GM23338 (cell line): ENCODE results near the gene C17orf100. TPM values are rescaled to one million over a fixed set of nuclear protein-coding genes. Genes with fewer than 3 reads are reported as not detected.

ENCODE experiments used
- ATAC-seq: fragments of 200-7000 bp; cut with Tn5 transposase; 3 replicates; pipeline ENCODE4 v1.9.1; 2020
- DNase-seq: peaks from one replicate; pipeline ENCODE4 v3.0.0-alpha.2; 2015; ENCODE audit warnings: low spot score
- H2AFZ ChIP-seq: fragments of 200-600 bp; sonication (generic); 2 replicates; pipeline ENCODE4 v1.8.0; 2016; ENCODE audit warnings: antibody characterized with exemption, mild to moderate bottlenecking, moderate library complexity
- H3F3A ChIP-seq: fragments of 200-600 bp; sonication (generic); replicated peaks from 2 replicates; pipeline ENCODE4 v1.8.0; 2017; ENCODE audit warnings: antibody characterized with exemption, mixed run types, low read depth
- H3K27ac ChIP-seq: fragments of 200-600 bp; sonication (generic); 2 replicates; pipeline ENCODE4 v1.6.1; 2016; ENCODE audit warnings: low read depth
- H3K27me3 ChIP-seq: fragments of 200-600 bp; sonication (generic); 2 replicates; pipeline ENCODE4 v1.8.0; 2016; ENCODE audit warnings: mild to moderate bottlenecking, mixed run types, moderate library complexity; ENCODE audit not compliant: insufficient read depth
- H3K36me3 ChIP-seq: fragments of 200-600 bp; sonication (generic); 2 replicates; pipeline ENCODE4 v1.8.0; 2016; ENCODE audit warnings: mild to moderate bottlenecking; ENCODE audit not compliant: insufficient read depth
- H3K4me1 ChIP-seq: fragments of 200-600 bp; sonication (generic); 2 replicates; pipeline ENCODE4 v1.8.0; 2016; ENCODE audit warnings: mild to moderate bottlenecking, moderate library complexity; ENCODE audit not compliant: insufficient read depth
- H3K4me2 ChIP-seq: fragments of 200-600 bp; sonication (generic); 2 replicates; pipeline ENCODE4 v1.7.1; 2017; ENCODE audit warnings: mixed run types
- H3K4me3 ChIP-seq: fragments of 200-600 bp; sonication (generic); 2 replicates; pipeline ENCODE4 v1.6.1; 2016; ENCODE audit warnings: mixed run types
- H3K79me2 ChIP-seq: fragments of 200-600 bp; sonication (generic); replicated peaks from 2 replicates; pipeline ENCODE4 v1.8.0; 2017; ENCODE audit warnings: mild to moderate bottlenecking; ENCODE audit not compliant: insufficient read depth
- H3K9me2 ChIP-seq: fragments of 200-600 bp; sonication (generic); 2 replicates; pipeline ENCODE4 v1.8.0; 2017; ENCODE audit not compliant: insufficient read depth
- H4K20me1 ChIP-seq: fragments of 200-600 bp; sonication (generic); replicated peaks from 2 replicates; pipeline ENCODE4 v1.8.0; 2017; ENCODE audit warnings: mild to moderate bottlenecking; ENCODE audit not compliant: insufficient read depth
- H3K27ac Mint-ChIP-seq: 2 replicates; pipeline ENCODE4 v1.8.0; 2020; ENCODE audit warnings: inconsistent platforms, mild to moderate bottlenecking, moderate library complexity, mixed read lengths
- H3K27me3 Mint-ChIP-seq: 3 replicates; pipeline ENCODE4 v1.8.0; 2022; ENCODE audit warnings: low read depth, mild to moderate bottlenecking, moderate library complexity, mixed read lengths, inconsistent platforms; ENCODE audit not compliant: insufficient read depth, poor library complexity
- H3K36me3 Mint-ChIP-seq: 3 replicates; pipeline ENCODE4 v1.8.0; 2021; ENCODE audit warnings: low read depth, mild to moderate bottlenecking, inconsistent platforms, moderate library complexity, mixed read lengths
- H3K4me1 Mint-ChIP-seq: 3 replicates; pipeline ENCODE4 v1.8.0; 2020; ENCODE audit warnings: mild to moderate bottlenecking, inconsistent platforms, mixed read lengths
- H3K4me3 Mint-ChIP-seq: 3 replicates; pipeline ENCODE4 v1.8.0; 2021; ENCODE audit warnings: moderate library complexity, mild to moderate bottlenecking, inconsistent platforms, mixed read lengths
- H3K9me3 Mint-ChIP-seq: 3 replicates; pipeline ENCODE4 v1.8.0; 2020; ENCODE audit warnings: moderate library complexity, mild to moderate bottlenecking, inconsistent platforms, mixed read lengths
- CREB1 ChIP-seq: fragments of 250-450 bp; sonication (Bioruptor Pico); IDR thresholded peaks from 2 replicates; pipeline ENCODE4 v1.5.0; 2020; ENCODE audit warnings: low read depth, mild to moderate bottlenecking, moderate library complexity
- CTCF ChIP-seq, 2 experiments: fragments of 200-600 bp in 1 of 2; sonication (generic) in 1 of 2; conservative IDR thresholded peaks; 2 replicates each; pipeline versions ENCODE4 v1.5.1 to v1.6.1; 2016 to 2017; ENCODE audit warnings: antibody characterized with exemption in 2 of 2, low read depth in 2 of 2, mild to moderate bottlenecking in 2 of 2, moderate library complexity in 1 of 2
- EZH2 ChIP-seq: fragments of 200-600 bp; sonication (generic); IDR thresholded peaks from one replicate; pipeline ENCODE4 v1.8.0; 2017; ENCODE audit warnings: antibody characterized with exemption, mild to moderate bottlenecking, low read depth; ENCODE audit not compliant: unreplicated experiment
- EZH2phosphoT487 ChIP-seq: fragments of 200-600 bp; sonication (generic); IDR thresholded peaks from one replicate; pipeline ENCODE4 v1.8.1; 2018; ENCODE audit warnings: antibody characterized with exemption; ENCODE audit not compliant: unreplicated experiment
- JUNB ChIP-seq: IDR thresholded peaks from one replicate; pipeline ENCODE4 v1.6.1; 2016; ENCODE audit warnings: antibody characterized with exemption; ENCODE audit not compliant: unreplicated experiment
- NANOG ChIP-seq: IDR thresholded peaks from 2 replicates; pipeline ENCODE4 v1.6.1; 2016; ENCODE audit warnings: antibody characterized with exemption, borderline replicate concordance
- POLR2AphosphoS5 ChIP-seq: IDR thresholded peaks from 2 replicates; pipeline ENCODE4 v1.6.1; 2016; ENCODE audit warnings: antibody characterized with exemption, low read depth
- STAT1 ChIP-seq: IDR thresholded peaks from one replicate; pipeline ENCODE4 v1.6.1; 2016; ENCODE audit warnings: antibody characterized with exemption; ENCODE audit not compliant: unreplicated experiment
- ZNF114 ChIP-seq: fragments of 250-450 bp; sonication (Bioruptor Pico); IDR thresholded peaks from 2 replicates; pipeline ENCODE4 v1.5.0; 2020; ENCODE audit warnings: mild to moderate bottlenecking, moderate library complexity
- ZNF331 ChIP-seq: fragments of 250-450 bp; sonication (Bioruptor Pico); IDR thresholded peaks from 2 replicates; pipeline ENCODE4 v1.5.0; 2020; ENCODE audit warnings: low read depth, mild to moderate bottlenecking, moderate library complexity
- polyA plus RNA-seq: library from polyadenylated mRNA; unstranded; fragments of >200 nt; fragmentation: Nextera tagmentation; extraction: Ambion mirVana; gene quantifications from 2 replicates; pipeline ENCODE4 v1.2.1, GENCODE V29; 2016
- total RNA-seq: library from RNA; depleted of rRNA; stranded (reverse); fragments of >200 nt; shearing (Covaris generic); gene quantifications from 2 replicates; pipeline ENCODE4 v1.2.3, GENCODE V29; 2014
- TF ChIP-seq, protein P1 (sequence below): IDR thresholded peaks from one replicate; pipeline ENCODE4 v1.6.1; 2018; ENCODE audit warnings: antibody characterized with exemption; ENCODE audit not compliant: unreplicated experiment
- TF ChIP-seq, protein P2 (sequence below): fragments of 250-450 bp; sonication (Bioruptor Pico); IDR thresholded peaks from 2 replicates; pipeline ENCODE4 v1.5.0; 2020; ENCODE audit warnings: mild to moderate bottlenecking, moderate library complexity
- TF ChIP-seq, protein P3 (sequence below): IDR thresholded peaks from 2 replicates; pipeline ENCODE4 v1.6.1; 2016; ENCODE audit warnings: antibody characterized with exemption

C17orf100 gene
- total and polyA plus RNA-seq, 2 experiments from 2014 or later: 2.7 to 3.9 TPM

DNA sequence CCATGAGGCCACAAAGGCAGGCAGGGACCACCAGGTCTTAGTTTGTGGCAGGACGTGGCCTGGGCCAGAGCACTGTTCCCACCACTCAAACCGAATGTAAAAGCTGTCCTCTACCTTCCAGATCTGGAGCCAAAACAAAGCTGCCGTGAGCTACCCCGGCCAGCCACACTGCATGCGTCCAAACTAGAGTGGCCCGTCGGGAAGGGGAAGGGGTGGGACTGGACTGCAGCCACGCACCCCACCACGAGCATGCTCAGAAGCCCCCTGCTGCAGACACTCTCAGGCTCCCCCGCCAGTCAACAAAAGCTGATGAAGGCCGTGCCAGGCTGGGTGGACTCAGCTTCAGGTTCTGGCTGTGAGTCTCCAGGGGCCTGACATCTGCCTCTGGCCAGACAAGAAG is 46.4 kb downstream of the C17orf100 start:
- Histone ChIP-seq H3K27ac (no peak overlapping the region), H3F3A (no peaks in the 10 kb centered on the region), H3K9me2 (no peaks in the 10 kb centered on the region), H3K79me2 (no peaks in the 10 kb centered on the region), H3K4me3 (no peak overlapping the region), H3K4me1 (no peaks in the 10 kb centered on the region; the same call in 1 of the 2 replicates), H3K27me3 (no peaks in the 10 kb centered on the region), H3K4me2 (no peak overlapping the region), H4K20me1 (no peaks in the 10 kb centered on the region), H2AFZ (no peak overlapping the region), H3K36me3 (no peaks in the 10 kb centered on the region)
- no peaks in the 10 kb centered on the region for H3K36me3 Mint-ChIP-seq
- no peak for DNase-seq
- peaks cover 7% of the 10 kb centered on the region; the same call in 2 of the 3 replicates for H3K4me1 Mint-ChIP-seq
- no peaks in the 10 kb centered on the region for H3K9me3 Mint-ChIP-seq
- ATAC-seq: no peak
- H3K4me3 Mint-ChIP-seq: no peak overlapping the region
- peaks cover 13% of the 10 kb centered on the region for H3K27me3 Mint-ChIP-seq
- TF ChIP-seq NANOG (no peak), EZH2 (no peak), ZNF331 (CRISPR knock-in tag) (no peak), CREB1 (CRISPR knock-in tag) (no peak), EZH2phosphoT487 (no peak), ZNF114 (CRISPR knock-in tag) (no peak), POLR2AphosphoS5 (no peak), STAT1 (no peak), CTCF (conservative IDR thresholded peaks at IDR 0.05; ENCODE audit: low read depth in 2 of 2) (no peak), JUNB (no peak)
- TF ChIP-seq, protein P1, sequence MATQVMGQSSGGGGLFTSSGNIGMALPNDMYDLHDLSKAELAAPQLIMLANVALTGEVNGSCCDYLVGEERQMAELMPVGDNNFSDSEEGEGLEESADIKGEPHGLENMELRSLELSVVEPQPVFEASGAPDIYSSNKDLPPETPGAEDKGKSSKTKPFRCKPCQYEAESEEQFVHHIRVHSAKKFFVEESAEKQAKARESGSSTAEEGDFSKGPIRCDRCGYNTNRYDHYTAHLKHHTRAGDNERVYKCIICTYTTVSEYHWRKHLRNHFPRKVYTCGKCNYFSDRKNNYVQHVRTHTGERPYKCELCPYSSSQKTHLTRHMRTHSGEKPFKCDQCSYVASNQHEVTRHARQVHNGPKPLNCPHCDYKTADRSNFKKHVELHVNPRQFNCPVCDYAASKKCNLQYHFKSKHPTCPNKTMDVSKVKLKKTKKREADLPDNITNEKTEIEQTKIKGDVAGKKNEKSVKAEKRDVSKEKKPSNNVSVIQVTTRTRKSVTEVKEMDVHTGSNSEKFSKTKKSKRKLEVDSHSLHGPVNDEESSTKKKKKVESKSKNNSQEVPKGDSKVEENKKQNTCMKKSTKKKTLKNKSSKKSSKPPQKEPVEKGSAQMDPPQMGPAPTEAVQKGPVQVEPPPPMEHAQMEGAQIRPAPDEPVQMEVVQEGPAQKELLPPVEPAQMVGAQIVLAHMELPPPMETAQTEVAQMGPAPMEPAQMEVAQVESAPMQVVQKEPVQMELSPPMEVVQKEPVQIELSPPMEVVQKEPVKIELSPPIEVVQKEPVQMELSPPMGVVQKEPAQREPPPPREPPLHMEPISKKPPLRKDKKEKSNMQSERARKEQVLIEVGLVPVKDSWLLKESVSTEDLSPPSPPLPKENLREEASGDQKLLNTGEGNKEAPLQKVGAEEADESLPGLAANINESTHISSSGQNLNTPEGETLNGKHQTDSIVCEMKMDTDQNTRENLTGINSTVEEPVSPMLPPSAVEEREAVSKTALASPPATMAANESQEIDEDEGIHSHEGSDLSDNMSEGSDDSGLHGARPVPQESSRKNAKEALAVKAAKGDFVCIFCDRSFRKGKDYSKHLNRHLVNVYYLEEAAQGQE: no peak
- TF ChIP-seq, protein P2, sequence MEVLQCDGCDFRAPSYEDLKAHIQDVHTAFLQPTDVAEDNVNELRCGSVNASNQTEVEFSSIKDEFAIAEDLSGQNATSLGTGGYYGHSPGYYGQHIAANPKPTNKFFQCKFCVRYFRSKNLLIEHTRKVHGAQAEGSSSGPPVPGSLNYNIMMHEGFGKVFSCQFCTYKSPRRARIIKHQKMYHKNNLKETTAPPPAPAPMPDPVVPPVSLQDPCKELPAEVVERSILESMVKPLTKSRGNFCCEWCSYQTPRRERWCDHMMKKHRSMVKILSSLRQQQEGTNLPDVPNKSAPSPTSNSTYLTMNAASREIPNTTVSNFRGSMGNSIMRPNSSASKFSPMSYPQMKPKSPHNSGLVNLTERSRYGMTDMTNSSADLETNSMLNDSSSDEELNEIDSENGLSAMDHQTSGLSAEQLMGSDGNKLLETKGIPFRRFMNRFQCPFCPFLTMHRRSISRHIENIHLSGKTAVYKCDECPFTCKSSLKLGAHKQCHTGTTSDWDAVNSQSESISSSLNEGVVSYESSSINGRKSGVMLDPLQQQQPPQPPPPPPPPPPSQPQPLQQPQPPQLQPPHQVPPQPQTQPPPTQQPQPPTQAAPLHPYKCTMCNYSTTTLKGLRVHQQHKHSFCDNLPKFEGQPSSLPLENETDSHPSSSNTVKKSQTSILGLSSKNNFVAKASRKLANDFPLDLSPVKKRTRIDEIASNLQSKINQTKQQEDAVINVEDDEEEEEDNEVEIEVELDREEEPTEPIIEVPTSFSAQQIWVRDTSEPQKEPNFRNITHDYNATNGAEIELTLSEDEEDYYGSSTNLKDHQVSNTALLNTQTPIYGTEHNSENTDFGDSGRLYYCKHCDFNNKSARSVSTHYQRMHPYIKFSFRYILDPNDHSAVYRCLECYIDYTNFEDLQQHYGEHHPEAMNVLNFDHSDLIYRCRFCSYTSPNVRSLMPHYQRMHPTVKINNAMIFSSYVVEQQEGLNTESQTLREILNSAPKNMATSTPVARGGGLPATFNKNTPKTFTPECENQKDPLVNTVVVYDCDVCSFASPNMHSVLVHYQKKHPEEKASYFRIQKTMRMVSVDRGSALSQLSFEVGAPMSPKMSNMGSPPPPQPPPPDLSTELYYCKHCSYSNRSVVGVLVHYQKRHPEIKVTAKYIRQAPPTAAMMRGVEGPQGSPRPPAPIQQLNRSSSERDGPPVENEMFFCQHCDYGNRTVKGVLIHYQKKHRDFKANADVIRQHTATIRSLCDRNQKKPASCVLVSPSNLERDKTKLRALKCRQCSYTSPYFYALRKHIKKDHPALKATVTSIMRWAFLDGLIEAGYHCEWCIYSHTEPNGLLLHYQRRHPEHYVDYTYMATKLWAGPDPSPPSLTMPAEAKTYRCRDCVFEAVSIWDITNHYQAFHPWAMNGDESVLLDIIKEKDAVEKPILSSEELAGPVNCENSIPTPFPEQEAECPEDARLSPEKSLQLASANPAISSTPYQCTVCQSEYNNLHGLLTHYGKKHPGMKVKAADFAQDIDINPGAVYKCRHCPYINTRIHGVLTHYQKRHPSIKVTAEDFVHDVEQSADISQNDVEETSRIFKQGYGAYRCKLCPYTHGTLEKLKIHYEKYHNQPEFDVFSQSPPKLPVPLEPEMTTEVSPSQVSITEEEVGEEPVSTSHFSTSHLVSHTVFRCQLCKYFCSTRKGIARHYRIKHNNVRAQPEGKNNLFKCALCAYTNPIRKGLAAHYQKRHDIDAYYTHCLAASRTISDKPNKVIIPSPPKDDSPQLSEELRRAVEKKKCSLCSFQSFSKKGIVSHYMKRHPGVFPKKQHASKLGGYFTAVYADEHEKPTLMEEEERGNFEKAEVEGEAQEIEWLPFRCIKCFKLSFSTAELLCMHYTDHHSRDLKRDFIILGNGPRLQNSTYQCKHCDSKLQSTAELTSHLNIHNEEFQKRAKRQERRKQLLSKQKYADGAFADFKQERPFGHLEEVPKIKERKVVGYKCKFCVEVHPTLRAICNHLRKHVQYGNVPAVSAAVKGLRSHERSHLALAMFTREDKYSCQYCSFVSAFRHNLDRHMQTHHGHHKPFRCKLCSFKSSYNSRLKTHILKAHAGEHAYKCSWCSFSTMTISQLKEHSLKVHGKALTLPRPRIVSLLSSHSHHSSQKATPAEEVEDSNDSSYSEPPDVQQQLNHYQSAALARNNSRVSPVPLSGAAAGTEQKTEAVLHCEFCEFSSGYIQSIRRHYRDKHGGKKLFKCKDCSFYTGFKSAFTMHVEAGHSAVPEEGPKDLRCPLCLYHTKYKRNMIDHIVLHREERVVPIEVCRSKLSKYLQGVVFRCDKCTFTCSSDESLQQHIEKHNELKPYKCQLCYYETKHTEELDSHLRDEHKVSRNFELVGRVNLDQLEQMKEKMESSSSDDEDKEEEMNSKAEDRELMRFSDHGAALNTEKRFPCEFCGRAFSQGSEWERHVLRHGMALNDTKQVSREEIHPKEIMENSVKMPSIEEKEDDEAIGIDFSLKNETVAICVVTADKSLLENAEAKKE (CRISPR knock-in tag): no peak
- TF ChIP-seq, protein P3, sequence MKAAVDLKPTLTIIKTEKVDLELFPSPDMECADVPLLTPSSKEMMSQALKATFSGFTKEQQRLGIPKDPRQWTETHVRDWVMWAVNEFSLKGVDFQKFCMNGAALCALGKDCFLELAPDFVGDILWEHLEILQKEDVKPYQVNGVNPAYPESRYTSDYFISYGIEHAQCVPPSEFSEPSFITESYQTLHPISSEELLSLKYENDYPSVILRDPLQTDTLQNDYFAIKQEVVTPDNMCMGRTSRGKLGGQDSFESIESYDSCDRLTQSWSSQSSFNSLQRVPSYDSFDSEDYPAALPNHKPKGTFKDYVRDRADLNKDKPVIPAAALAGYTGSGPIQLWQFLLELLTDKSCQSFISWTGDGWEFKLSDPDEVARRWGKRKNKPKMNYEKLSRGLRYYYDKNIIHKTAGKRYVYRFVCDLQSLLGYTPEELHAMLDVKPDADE: no peak
- H3K27ac Mint-ChIP-seq: no peak overlapping the region
